Neural cell (in vitro differentiated cells): ENCODE data around the gene PRKG1.

Experiments
- CTCF ChIP-seq: fragments of 450-650 bp; IDR thresholded peaks from 2 replicates; pipeline ENCODE4 v1.5.1; 2014; ENCODE audit warnings: antibody characterized with exemption, mild to moderate bottlenecking, moderate library complexity; ENCODE audit not compliant: poor library complexity, severe bottlenecking
- RAD21 ChIP-seq: fragments of 450-650 bp; conservative IDR thresholded peaks from 2 replicates; pipeline ENCODE4 v1.6.1; 2014; ENCODE audit warnings: antibody characterized with exemption, mild to moderate bottlenecking, moderate library complexity

- TF ChIP-seq CTCF (no peak), RAD21 (no peak)
Measured at GRCh38 chr10:52256832-52257691, 1182.8 kb downstream of the PRKG1 start.
